Measurements from ENCODE around the gene LRRN1.
"Not testable (repeated sequence)": the region's sequence is repeated elsewhere in the genome, so short reads cannot be mapped to it uniquely, and the experiment has no call there.

Gene LRRN1

GRCh38 chr3:3815206-3815605 is 16.0 kb downstream of the LRRN1 start:
- no peak for DNase-seq

GRCh38 chr3:3816034-3816433 is 16.8 kb downstream of the LRRN1 start:
- no peak for DNase-seq

GRCh38 chr3:3817865-3818264 is 18.6 kb downstream of the LRRN1 start:
- DNase-seq: no peak

DNA sequence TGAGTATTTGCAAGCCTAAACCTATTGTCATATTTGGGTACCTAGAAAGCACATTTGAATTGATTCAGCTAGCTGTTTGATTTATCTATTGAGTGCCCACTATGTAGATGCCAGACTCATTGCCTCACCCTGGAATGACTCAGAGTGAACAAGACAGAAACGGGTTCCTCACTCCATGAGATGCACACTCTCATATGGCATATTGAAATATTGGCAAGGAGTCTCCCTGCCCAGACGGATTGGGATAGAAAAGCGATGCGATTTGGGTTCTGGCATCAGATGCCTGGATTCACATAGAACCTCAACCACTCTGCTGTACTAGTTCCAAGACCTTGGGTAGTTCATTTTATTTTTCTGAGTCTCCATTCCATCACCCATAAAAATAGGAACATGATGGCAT is 22.5 kb downstream of the LRRN1 start:
- DNase-seq: no peak

DNA sequence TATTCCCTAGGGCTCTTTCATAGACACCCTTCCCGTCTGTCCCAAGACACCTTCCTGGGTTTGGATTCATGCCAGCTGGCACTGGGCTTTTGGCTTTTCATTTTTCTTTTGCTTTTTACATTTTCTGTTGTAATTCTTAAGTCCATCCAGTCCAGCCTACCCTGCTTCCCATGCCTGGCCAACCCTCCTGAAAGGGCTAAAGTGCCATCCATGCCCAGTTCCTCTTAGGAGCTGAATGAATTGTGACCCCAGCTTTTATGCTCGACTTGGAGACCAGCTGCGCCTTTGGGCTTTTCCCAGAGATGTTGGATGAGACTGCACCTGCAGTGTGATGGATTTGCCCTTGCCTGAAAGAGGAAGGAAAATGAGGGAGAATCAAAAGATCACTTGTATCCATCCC is 25.8 kb downstream of the LRRN1 start:
- no peak for DNase-seq

GRCh38 chr3:3826521-3826920 is 27.3 kb downstream of the LRRN1 start:
- no peak for DNase-seq

- DNase-seq: no peak
Observed at GRCh38 chr3:3827111-3827510, 27.9 kb downstream of the LRRN1 start.

DNA sequence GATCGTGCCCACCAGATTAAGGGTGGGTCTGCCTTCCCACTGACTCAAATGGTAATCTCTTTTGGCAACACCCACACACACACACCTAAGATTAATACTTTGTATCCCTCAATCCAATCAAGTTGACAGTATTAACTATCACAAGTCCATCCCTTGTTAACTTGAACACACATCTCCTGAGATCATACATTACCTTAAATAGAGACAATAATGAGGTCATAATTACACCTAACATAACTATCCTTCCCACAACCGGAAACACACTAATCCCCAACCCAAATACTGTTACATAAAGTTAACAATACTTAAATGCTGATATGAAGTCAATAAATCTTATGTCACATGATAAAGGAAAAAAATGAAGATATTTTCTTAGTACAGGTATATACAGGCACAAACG is 29.2 kb downstream of the LRRN1 start:
- DNase-seq: not testable (repeated sequence)

GRCh38 chr3:3836845-3837244 is 37.6 kb downstream of the LRRN1 start:
- DNase-seq: no peak

DNA sequence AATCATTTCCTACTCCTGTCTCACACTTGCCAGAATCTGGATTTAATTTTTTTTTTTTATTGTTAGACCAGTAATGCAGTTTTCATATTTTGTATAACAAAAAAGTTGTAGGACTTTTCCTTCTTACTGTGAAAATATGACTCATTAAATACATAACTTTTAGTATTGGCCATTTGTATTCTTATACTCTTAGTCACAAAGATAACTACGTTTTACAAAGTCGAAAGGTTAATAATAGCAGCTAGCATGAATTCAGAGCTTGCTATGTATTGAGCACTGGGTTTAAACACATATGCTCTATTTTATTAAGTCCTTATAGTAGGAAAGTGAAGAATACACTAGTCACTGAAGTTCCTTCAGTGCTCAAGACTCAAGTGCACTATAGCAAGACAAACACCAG is 43.1 kb downstream of the LRRN1 start:
- DNase-seq: no peak

GRCh38 chr3:3847994-3848922 is 49.0 kb downstream of the LRRN1 start:
- DNase-seq: no peak

GRCh38 chr3:3848923-3849275 is 49.7 kb downstream of the LRRN1 start:
- no peak for DNase-seq

DNA sequence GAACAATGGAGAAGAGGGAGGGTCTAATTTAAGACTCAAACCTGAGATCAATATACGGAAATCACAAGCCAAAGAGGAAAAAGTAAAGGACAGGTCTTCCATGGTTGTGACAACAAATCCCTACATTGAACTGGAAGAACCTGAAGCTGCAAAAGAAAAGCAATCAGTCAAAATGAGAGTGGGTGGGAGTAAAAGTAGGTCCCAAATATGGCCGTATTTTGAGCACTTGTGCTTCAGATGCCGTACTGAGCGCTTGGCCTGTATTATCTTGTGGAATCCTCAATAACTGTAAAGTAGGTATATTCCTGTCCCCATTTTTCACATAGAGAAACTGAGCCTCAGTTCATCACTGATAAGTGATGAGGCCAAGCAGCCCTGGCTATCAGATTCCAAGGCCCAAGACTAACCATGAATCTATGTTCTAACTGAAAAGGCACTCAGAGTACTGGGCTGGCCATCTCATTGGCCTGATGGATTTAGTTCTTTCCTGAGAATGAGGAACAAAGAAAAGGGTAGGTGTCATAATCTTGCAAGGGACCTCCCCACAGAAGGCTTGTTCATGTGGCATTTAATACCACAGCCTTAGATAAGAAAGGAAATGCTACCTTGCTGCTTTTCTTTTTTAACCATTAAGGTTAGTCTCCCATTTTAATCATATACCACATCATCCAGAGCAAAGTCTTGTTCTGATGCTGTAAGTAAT is 52.5 kb downstream of the LRRN1 start:
- DNase-seq: no peak

DNA sequence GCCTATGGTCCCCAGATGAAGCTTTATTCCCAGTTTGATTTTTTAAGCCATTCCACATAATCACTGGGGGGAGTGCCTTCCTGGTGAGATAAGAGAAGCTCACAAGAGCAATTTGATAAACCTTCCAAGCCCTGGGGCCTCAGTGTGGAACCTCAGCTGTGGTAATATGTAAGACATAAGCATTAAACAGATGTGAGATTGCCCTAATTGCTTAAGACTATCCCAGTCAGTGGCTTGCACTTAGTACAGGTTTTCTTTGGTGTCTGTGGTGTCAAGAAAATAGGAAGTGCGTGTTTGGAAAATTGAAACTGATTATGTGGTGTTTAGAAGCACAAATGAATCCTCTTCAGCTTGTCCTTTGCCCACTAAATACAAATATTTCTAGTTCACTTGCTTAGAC is 54.3 kb downstream of the LRRN1 start:
- DNase-seq: no peak

DNA sequence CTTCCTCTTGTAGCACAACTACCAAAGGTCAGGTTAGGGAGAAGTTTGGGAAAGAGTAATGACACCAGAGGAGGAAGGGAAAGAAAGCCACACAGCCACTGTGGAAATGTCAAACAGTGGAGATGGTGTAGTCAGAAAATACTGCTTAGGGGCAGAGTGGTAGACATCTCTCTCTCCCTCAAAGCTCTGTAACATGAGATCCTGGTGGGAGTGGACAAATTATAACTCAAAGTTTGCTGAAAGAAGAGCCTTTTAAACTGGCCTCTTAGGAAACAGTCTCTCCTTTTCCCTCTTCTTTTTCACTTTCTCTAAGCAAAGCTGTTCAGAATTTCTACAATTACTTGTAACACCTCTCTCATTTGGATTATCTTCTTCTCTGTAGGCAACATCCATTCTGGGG is 55.8 kb downstream of the LRRN1 start:
- no peak for DNase-seq

DNA sequence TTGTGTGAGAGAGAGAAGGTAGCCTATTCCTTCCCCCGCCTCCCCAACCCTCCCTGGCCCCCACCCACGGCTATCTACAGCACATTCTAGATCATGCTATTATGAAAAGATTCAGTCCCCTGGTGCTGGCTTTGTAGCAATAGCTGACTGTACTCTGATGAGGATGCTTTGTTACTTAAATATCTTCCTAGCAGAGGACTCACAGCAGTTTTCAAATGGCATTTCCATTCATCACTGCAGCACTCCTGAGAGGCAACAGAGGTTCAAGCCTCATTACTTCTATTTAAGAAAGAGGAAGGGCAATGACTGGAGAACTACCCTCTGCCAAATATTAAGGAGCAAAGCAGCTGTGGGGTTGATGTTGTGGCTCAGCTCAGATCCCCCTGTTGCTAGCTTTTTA is 61.0 kb downstream of the LRRN1 start:
- DNase-seq: no peak

GRCh38 chr3:3862534-3862933 is 63.3 kb downstream of the LRRN1 start:
- DNase-seq: no peak

DNA sequence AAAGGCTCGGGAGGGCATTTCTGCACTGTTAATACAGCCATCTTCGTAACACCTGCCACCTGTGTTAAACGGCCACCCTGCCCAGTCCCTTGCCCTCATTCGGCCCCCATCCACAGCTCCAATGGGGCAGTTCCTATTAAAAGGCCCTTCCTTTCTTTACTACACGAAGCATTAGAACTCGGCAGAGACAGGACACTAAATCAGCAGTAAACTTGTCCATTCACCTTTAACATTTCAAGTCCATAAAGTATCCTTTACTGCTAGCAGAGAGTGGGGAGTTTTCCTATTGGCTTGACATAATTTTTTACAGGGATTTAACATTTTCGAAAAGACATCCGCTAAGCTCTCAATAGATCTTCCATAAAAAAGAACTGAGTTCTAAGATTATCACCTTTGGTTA is 76.3 kb downstream of the LRRN1 start:
- no peak for DNase-seq

DNA sequence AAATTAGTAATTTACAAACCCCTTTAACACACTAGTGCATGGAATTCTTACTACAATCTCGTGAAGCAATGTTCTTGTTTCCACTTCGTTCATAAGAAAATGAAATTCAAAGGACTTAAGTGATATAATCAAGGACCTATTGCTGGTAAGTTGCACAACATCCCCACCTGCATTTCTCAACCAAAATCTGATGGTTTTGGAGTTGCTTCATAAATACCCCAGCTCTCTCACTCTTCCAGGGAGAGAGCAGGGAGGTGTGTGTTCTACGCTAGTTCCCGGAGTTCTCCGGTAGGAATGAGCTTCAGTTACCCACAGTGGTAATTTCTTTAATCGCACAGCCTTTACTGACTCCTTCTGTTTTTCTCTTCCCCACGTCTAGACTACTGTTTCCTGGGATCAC is 81.8 kb downstream of the LRRN1 start:
- no peak for DNase-seq

GRCh38 chr3:3887311-3887710 is 88.1 kb downstream of the LRRN1 start:
- not testable (repeated sequence) for DNase-seq

DNA sequence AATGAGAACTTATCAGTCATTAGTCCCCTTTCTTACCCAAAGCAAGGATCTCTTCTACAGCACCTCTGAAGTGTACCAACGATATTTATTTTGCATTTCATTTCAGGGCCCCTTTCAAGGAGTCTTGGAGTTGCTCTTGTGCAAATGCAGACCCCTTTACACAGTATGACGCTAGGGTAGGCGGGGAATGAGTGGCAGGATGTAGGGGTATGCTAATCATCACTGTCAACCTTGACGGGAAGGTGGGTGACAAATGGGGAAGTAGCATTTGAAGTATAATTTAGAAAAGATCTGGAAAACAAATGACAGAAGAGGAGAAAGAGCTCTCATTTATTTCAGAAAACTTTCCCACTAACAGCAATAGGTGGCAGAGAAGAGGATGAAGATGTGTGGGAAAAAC is 94.4 kb downstream of the LRRN1 start:
- no peak for DNase-seq

All from hematopoietic multipotent progenitor cell treated with erythropoietin and hydrocortisone succinate and interleukin-3 and kit ligand, for 8 days (in vitro differentiated cells).